CD4-positive, alpha-beta T cell (primary cell): Measurements from ENCODE around the gene SMU1. TPM values are rescaled to one million over a fixed set of nuclear protein-coding genes. Genes with fewer than 3 reads are reported as not detected.

Experiments used
- ATAC-seq: fragments of 200-7000 bp; cut with Tn5 transposase; one replicate; pipeline ENCODE4 v1.10.0; 2022; ENCODE audit warnings: mild to moderate bottlenecking; ENCODE audit not compliant: poor library complexity
- CTCF ChIA-PET: fragments of 350-600 bp; sonication (Branson Sonifier 250); formaldehyde crosslinking; loops from one replicate; lab custom pipeline; 2021; ENCODE audit warnings: antibody characterized with exemption, inconsistent platforms; lab: Charles Lee
- POLR2A ChIA-PET: fragments of 350-600 bp; sonication (Branson Sonifier 250); formaldehyde crosslinking; loops from one replicate; lab custom pipeline; 2021; ENCODE audit warnings: antibody characterized with exemption, inconsistent platforms; lab: Charles Lee
- DNase-seq, 14 experiments: peaks; one replicate each; pipeline ENCODE4 v3.0.0-alpha.2; 2013 to 2020; ENCODE audit warnings: mixed read lengths in 2 of 14
- H3K27ac ChIP-seq, 2 donors: one replicate each; pipeline versions ENCODE4 v1.5.1 to v1.7.0; 2013; ENCODE audit warnings: low read length in 2 of 2, low read depth in 1 of 2, mild to moderate bottlenecking in 1 of 2
- H3K27me3 ChIP-seq, 2 experiments: 1 replicate in 1 of 2; 2 replicates in 1 of 2; pipeline versions ENCODE4 v1.6.1 to v1.7.0; 2013; ENCODE audit warnings: low read length in 2 of 2, control low read depth in 1 of 2, mild to moderate bottlenecking in 1 of 2, moderate library complexity in 1 of 2; ENCODE audit not compliant: insufficient read depth in 2 of 2, control insufficient read depth in 1 of 2
- H3K36me3 ChIP-seq: one replicate; pipeline ENCODE4 v1.6.1; 2013; ENCODE audit warnings: low read length, control low read depth; ENCODE audit not compliant: insufficient read depth
- H3K4me1 ChIP-seq: one replicate; pipeline ENCODE4 v1.6.1; 2013; ENCODE audit warnings: low read length, control low read depth; ENCODE audit not compliant: insufficient read depth
- H3K4me3 ChIP-seq: one replicate; pipeline ENCODE4 v1.5.1; 2013; ENCODE audit warnings: mild to moderate bottlenecking, low read length, moderate library complexity
- H3K9me3 ChIP-seq, 2 experiments: 1 replicate in 1 of 2; 2 replicates in 1 of 2; pipeline versions ENCODE4 v1.6.1 to v1.7.0; 2013; ENCODE audit warnings: low read length in 2 of 2, mild to moderate bottlenecking in 2 of 2, control low read depth in 1 of 2, moderate library complexity in 1 of 2; ENCODE audit not compliant: control insufficient read depth in 1 of 2, insufficient read depth in 1 of 2
- H3K27ac Mint-ChIP-seq: one replicate; pipeline ENCODE4 v1.8.0; 2020; ENCODE audit warnings: mixed read lengths
- H3K27me3 Mint-ChIP-seq: one replicate; pipeline ENCODE4 v1.8.0; 2021; ENCODE audit warnings: mixed read lengths
- H3K36me3 Mint-ChIP-seq: one replicate; pipeline ENCODE4 v1.8.0; 2021; ENCODE audit warnings: low read depth, mixed read lengths
- H3K4me1 Mint-ChIP-seq: one replicate; pipeline ENCODE4 v1.8.0; 2021; ENCODE audit warnings: low read depth, mixed read lengths
- H3K4me3 Mint-ChIP-seq: one replicate; pipeline ENCODE4 v1.8.0; 2020; ENCODE audit warnings: mild to moderate bottlenecking, mixed read lengths
- H3K9me3 Mint-ChIP-seq: one replicate; pipeline ENCODE4 v1.8.0; 2020; ENCODE audit warnings: mixed read lengths
- CTCF ChIP-seq: fragments of 200-600 bp; IDR thresholded peaks from one replicate; pipeline ENCODE4 v1.8.0; 2022; ENCODE audit warnings: antibody characterized with exemption, mild to moderate bottlenecking
- intact Hi-C, 2 experiments: fragments of 100-400 bp; cut with DNase I in 1 of 2; cut with micrococcal nuclease in 1 of 2; formaldehyde crosslinking; loops; one replicate each; pipeline versions ENCODE4 v1.15.1 to v1.9.0; 2023 to 2025; cut with DNase I, micrococcal nuclease
- total RNA-seq, 174 experiments: library from RNA in 2 of 174; stranded (reverse) in 2 of 174; gene quantifications; one replicate each; pipeline ENCODE4 v1.2.3 and lab custom pipeline; 2021 to 2026

The SMU1 gene
- total RNA-seq, 2 experiments from 2014 or later, result 25.1 to 26.0 TPM

GRCh38 chr9:33105504-33105903 lies 29.0 kb upstream of the SMU1 start:
- H3K9me3 Mint-ChIP-seq, result no peaks in the 10 kb centered on the region

GRCh38 chr9:33104401-33104800 lies 27.9 kb upstream of the SMU1 start:
- CTCF ChIA-PET, result interaction anchor here (0.7 kb wide), 1 partner anchor 737 kb away, joined by 3 read pairs; no protein-coding TSS in a partner anchor
- no peak overlapping the region for H3K4me3 Mint-ChIP-seq

More at GRCh38 chr9:33105504-33105903, 29.0 kb upstream of the SMU1 start:
- no peaks in the 10 kb centered on the region for H3K27me3 ChIP-seq
- ATAC-seq (no peak), DNase-seq (no peak)
- no peaks in the 10 kb centered on the region for H3K9me3 ChIP-seq
- Mint-ChIP-seq H3K27ac (no peak overlapping the region), H3K36me3 (peaks cover 8% of the 10 kb centered on the region), H3K27me3 (no peaks in the 10 kb centered on the region), H3K4me1 (no peaks in the 10 kb centered on the region), H3K4me3 (no peak overlapping the region)
- ChIA-PET CTCF (no interaction called here), POLR2A (no interaction called here)
- H3K4me1 ChIP-seq, result no peaks in the 10 kb centered on the region
- intact Hi-C loops, result no loop called here
- no peak overlapping the region for H3K27ac ChIP-seq
- no peak for TF ChIP-seq CTCF
- no peak overlapping the region for H3K4me3 ChIP-seq
- H3K36me3 ChIP-seq, result peaks cover 5% of the 10 kb centered on the region

DNA sequence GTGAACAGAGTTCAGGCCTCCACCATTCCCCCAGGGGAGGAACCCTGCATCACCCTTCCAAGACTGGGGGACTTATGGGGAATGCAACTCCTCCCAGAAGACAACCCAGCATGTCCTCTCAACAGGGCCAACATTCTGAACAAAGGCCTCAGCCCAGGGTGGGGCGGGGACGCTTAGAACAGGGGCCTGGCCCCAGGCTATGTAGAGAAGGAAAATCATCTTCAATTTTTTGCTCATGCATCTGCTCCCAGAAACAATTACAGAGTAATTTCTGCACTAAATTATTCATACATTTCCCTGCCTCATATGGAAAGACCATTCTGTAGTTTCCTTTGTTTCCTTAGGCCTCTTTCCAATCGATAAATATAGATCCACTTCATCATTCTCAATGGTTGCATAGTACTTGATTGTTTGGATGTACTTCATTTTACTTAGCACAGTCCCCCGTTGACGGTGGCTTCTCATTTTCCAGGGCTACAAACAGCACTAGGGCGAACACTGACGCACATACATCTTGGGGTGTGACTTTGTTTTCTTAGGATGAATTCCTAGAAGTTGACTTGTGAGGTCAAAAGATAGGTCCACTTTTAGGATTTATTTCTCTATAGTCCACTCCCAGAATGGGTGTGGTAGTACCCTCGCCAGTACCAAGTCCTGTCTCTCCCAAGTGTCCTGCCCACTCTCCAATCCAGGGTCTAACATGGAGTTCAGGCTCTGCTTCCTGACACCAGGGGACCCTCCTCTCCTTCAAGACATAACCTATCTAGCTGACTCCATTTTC lies 27.2 kb upstream of the SMU1 start:
- Mint-ChIP-seq H3K9me3 (no peaks in the 10 kb centered on the region), H3K4me1 (no peaks in the 10 kb centered on the region), H3K36me3 (no peaks in the 10 kb centered on the region), H3K27me3 (no peaks in the 10 kb centered on the region), H3K4me3 (no peak overlapping the region), H3K27ac (no peak overlapping the region)
- ChIA-PET POLR2A (no interaction called here), CTCF (no interaction called here)
- Histone ChIP-seq H3K9me3 (no peaks in the 10 kb centered on the region), H3K36me3 (no peaks in the 10 kb centered on the region), H3K27me3 (no peaks in the 10 kb centered on the region), H3K27ac (no peak overlapping the region), H3K4me1 (no peaks in the 10 kb centered on the region), H3K4me3 (no peak overlapping the region)
- no peak for ATAC-seq
- no peak for TF ChIP-seq CTCF
- intact Hi-C loops, result no loop called here
- DNase-seq, result no peak

More at GRCh38 chr9:33104401-33104800, 27.9 kb upstream of the SMU1 start:
- H3K27ac ChIP-seq, result no peak overlapping the region
- DNase-seq (no peak), ATAC-seq (no peak)
- peaks cover 2% of the 10 kb centered on the region for H3K36me3 Mint-ChIP-seq
- H3K9me3 ChIP-seq, result no peaks in the 10 kb centered on the region
- no peaks in the 10 kb centered on the region for H3K4me1 ChIP-seq
- intact Hi-C loops, result no loop called here
- H3K4me1 Mint-ChIP-seq, result no peaks in the 10 kb centered on the region
- no peaks in the 10 kb centered on the region for H3K9me3 Mint-ChIP-seq
- H3K36me3 ChIP-seq, result no peaks in the 10 kb centered on the region
- no peaks in the 10 kb centered on the region for H3K27me3 Mint-ChIP-seq
- no peak overlapping the region for H3K27ac Mint-ChIP-seq
- H3K4me3 ChIP-seq, result no peak overlapping the region
- POLR2A ChIA-PET, result no interaction called here
- no peaks in the 10 kb centered on the region for H3K27me3 ChIP-seq
- no peak for TF ChIP-seq CTCF
